ENCODE measurements around the gene NACC2.

DNA sequence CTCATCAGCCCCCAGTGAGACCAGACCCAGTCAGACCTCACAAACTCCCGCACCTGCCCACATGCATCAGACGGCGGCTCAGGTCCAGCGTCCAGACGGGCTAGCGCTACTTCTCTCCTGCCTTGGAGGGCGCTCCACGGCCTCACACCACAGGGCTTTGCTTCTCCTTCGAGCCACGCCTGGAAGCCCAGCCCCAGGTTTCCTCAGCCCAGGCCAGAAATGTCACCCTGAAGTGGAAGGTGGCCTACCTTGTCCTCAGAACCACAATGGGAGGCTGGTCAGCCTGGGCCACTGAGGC is 2.8 kb downstream of the NACC2 start:
- TF ChIP-seq EZH2 (IDR thresholded peaks at IDR 0.05; ENCODE audit: borderline replicate concordance, low read depth, low read length, severe bottlenecking) (no peak), POLR2A (IDR thresholded peaks at IDR 0.05; ENCODE audit: low read depth, low read length) (no peak), POLR2AphosphoS5 (IDR thresholded peaks at IDR 0.05; ENCODE audit: insufficient read depth, low read depth, low read length) (no peak), MYC (IDR thresholded peaks at IDR 0.05; ENCODE audit: low read depth, low read length) (no peak), GATA2 (IDR thresholded peaks at IDR 0.05; ENCODE audit: insufficient read depth, insufficient read length, low read depth, low read length) (no peak)
- TF ChIP-seq, protein P1, sequence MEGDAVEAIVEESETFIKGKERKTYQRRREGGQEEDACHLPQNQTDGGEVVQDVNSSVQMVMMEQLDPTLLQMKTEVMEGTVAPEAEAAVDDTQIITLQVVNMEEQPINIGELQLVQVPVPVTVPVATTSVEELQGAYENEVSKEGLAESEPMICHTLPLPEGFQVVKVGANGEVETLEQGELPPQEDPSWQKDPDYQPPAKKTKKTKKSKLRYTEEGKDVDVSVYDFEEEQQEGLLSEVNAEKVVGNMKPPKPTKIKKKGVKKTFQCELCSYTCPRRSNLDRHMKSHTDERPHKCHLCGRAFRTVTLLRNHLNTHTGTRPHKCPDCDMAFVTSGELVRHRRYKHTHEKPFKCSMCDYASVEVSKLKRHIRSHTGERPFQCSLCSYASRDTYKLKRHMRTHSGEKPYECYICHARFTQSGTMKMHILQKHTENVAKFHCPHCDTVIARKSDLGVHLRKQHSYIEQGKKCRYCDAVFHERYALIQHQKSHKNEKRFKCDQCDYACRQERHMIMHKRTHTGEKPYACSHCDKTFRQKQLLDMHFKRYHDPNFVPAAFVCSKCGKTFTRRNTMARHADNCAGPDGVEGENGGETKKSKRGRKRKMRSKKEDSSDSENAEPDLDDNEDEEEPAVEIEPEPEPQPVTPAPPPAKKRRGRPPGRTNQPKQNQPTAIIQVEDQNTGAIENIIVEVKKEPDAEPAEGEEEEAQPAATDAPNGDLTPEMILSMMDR (IDR thresholded peaks at IDR 0.05; ENCODE audit: extremely low read depth in 1 of 2, insufficient read depth in 1 of 2, low read depth in 1 of 2, low read length in 2 of 2) = no peak
- TF ChIP-seq, protein P2, sequence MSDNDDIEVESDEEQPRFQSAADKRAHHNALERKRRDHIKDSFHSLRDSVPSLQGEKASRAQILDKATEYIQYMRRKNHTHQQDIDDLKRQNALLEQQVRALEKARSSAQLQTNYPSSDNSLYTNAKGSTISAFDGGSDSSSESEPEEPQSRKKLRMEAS (IDR thresholded peaks at IDR 0.05; ENCODE audit: insufficient read depth, insufficient read length) = no peak
